HuH-7.5 (cell line): ENCODE measurements around the gene SPDYC.

Experiments
- DNase-seq: peaks from one replicate; pipeline ENCODE4 v3.0.0; 2011; ENCODE audit warnings: low spot score

The SPDYC gene

DNA sequence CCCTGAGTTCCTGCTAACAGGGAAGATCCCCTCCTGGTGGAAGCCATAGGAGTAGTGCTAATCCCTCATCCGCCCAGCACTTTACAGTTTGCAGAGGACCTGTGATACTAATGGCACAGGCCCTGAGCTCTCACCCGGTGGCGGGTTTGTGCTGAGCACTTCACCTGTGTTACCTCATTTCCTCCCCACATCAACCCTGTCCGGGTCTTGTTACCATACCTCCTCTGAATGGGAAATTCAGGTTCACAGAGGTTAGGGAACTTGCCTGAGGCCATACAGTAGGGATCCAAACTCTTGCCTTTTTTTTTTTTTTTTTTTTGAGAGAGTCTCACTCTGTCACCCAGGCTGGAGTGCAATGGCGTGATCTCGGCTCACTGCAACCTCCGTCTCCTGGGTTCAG is 36.9 kb downstream of the SPDYC start:
- no peak for DNase-seq

DNA sequence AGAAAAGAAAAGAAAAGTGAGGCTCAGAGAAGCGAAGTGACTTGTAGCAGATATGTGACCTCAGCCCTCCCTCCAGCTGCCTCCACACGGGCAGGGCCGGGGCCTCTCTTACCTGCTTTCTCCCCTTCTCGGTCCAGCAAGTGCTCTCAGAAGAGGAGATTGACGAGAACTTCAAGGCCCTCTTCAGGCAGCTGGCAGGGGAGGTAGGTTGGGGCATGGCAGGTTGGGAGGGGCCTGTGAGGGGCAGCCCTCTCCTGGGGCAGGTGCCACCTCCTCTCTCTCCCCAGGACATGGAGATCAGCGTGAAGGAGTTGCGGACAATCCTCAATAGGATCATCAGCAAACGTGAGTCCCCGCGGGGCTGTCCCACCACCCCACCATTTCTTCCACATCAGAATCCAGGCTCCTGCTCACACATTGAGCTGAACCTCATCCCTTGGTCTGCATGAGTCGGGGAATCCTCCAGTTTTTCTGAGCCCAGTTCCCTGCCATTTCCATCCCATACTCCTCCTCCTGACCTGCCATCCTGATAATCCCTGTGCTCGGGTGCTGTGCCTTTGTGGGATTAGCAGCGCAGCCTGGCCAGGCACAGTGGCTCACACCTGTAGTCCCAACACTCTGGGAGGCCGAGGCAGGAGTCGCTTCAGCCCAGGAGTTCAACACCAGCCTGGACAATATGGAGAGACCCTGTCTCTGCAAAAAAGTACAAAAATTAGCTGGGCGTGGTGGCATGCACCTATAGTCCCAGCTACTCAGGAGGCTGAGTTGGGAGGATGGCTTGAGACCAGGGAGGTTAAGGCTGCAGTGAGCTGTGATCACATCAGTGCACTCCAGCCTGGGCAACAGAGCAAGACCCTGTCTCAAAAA is 38.1 kb downstream of the SPDYC start:
- DNase-seq, result no peak

- no peak for DNase-seq
These were observed 39.0 kb downstream of the SPDYC start for GRCh38 chr11:65208785-65209710.

GRCh38 chr11:65209711-65210360 is 39.8 kb downstream of the SPDYC start:
- no peak for DNase-seq

- DNase-seq, result no peak
These were observed 40.3 kb downstream of the SPDYC start for GRCh38 chr11:65210361-65210731.

DNA sequence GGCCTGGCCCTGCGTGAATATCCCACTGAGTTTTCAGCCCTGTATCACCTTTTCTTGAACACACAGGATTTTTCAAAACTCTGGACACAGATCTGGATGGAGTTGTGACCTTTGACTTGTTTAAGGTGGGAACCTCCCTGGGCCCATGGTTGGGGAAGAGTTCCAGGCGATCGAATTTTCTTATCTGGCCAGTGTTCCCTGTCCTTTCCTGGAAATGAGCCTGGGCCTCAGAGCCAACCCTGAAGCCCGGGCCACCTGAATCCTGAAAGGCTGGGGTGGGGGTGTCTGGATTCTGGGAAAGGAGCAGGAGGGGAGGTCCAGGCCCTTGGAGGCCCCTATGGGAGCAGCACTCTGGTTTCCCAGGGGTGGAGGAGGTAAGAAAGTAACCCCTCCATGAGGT is 40.7 kb downstream of the SPDYC start:
- no peak for DNase-seq

- DNase-seq, result no peak
These were observed 41.5 kb downstream of the SPDYC start for GRCh38 chr11:65211293-65212105.

GRCh38 chr11:65212226-65212801 is 42.3 kb downstream of the SPDYC start:
- DNase-seq, result no peak

GRCh38 chr11:65213322-65214211 is 43.5 kb downstream of the SPDYC start:
- DNase-seq, result no peak

DNA sequence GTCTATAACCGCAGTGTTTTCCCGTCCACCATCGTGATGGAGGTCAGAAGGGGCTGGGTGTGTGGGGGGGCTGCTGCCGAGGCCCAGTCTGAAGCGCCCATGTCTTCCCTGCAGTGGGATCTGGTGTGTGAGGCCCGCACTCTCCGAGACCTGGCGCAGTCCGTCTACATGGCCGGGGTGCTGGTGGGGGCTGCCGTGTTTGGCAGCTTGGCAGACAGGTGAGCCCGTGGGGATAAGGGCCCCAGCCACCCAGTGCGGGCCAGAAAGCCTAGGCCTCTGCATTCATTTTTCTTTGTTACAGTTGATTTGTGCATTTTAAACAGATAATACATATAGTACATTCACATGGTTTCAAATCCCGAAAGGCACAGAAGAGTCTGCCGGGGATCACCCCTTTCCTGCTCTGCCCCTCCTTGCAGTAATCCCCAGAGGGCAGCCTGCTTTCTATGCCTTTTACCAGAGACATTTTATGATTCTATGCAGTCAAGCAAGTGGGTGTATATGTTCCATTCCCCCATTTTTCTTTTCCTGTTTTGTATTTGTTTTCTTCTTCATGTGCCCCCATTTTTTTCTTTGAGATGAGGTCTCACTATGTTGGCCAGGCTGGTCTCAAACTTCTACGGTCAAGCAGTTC is 44.3 kb downstream of the SPDYC start:
- no peak for DNase-seq

DNA sequence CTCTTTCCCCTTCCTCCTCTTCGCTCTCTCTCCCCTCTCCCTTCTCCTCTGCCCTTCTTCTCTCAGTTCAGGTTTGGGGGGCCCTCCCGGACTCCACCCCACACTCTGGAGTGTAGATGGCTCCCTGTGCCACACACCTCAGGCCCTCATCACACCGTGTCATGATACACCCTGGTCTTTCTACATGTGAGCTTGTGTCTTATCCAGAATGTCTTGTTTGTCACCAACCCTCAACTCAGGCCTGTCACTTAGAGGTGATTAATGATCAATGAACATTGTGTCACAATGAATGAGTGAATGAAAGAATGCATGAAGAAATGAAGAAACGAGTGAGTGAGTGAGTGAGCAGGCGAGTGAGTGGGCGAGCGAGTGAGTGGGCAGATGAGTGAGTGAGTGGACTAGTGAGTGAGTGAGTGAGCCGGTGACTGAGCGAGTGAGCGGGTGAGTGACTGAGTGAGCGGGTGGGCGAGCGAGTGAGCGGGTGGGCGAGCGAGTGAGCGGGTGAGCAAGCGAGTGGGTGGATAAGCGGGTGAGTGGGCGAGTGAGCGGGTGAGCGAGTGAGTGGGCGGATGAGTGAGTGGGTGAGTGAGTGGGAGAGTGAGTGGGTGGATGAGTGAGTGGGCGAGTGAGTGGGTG is 45.5 kb downstream of the SPDYC start:
- no peak for DNase-seq

GRCh38 chr11:65216830-65217229 is 46.8 kb downstream of the SPDYC start:
- no peak for DNase-seq

GRCh38 chr11:65217441-65218423 is 47.7 kb downstream of the SPDYC start:
- DNase-seq, result no peak

DNA sequence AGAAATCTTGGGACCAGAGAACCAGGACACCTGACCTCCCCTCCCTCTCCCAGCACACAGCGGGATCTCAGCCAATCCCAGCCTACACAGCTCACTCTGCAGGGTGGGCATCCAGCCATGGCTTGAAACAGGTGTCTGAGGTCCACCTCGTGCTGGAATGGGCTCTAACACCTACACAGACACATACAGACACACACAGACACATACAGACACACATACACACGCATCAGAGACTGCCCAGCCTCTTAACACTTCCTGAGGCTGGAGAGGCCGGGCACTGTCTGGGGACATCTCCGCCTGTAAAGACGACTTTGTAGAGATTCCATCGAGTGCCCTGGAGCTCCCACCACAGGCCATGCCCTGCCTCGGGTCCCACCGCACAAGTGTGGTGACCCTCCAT is 48.4 kb downstream of the SPDYC start:
- DNase-seq, result no peak

DNA sequence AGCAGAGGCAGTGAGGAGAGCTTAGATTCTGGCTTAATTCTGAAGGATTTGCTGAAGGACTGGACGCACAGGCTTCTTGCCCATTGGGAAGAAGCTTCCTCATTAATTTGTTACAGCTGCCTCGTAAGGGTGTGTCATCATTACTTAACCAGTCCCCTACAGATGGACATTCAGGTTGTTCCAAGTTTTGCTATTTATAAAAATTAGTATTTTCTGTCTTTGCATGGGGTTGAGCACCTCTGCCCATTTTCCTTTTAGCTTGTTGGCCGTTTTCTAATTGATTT is 49.8 kb downstream of the SPDYC start:
- no peak for DNase-seq

DNA sequence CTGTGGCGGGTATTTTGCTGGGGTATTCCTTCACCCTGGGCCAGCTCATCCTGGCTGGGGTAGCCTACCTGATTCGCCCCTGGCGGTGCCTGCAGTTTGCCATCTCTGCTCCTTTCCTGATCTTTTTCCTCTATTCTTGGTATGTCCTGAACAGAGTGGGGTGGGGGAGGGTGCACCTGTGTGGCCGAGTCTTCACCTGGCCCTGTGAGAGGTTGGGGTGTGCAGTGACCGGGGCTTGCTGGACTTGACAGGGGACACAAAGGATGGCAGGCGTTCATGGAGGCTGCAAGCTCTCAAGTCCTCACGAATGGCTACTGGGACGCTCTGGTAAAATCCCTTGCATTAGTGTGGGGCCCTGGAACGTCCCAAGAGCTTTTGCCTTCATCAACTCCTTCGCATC is 51.0 kb downstream of the SPDYC start:
- no peak for DNase-seq
